Measurements from ENCODE around the gene SLC28A1. TPM values are rescaled to one million over a fixed set of nuclear protein-coding genes. Genes with fewer than 3 reads are reported as not detected.

The SLC28A1 gene
- polyA plus RNA-seq, 1 donor (not counting 4 experiments of a cell fraction or from before 2014, with no cell fraction given) = not detected

DNA sequence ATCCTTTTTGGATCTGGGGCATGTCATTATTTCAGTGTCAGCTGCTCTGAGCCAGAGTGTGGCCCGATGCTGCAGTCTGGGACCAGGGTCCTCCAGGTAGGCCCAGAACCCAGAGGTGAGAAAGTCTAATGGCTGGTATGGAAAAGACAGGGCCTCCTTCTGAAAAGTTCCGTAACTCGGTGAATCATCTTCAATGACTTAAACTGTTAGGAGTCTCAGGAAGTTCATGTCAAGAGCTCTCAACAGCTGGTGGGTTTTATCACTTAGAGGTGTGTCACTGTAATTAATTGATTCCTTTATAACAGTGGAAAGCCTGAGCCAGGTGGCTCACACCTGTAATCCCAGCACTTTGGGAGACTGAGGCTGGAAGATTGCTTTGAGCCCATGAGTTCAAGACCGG, 68.7 kb downstream of the SLC28A1 start:
- Histone ChIP-seq H3K27me3 (ENCODE audit: control insufficient read depth, extremely low read depth, insufficient read depth, low read length) (no peaks in the 10 kb centered on the region), H3K4me3 (ENCODE audit: control insufficient read depth in 2 of 3, extremely low read depth in 1 of 3, insufficient read depth in 2 of 3, low read depth in 1 of 3, low read length in 3 of 3) (no peak overlapping the region), H3K4me2 (ENCODE audit: control insufficient read depth, extremely low read depth, insufficient read depth, low read depth, low read length) (no peak overlapping the region), H3K27ac (ENCODE audit: control insufficient read depth, insufficient read depth, low read length) (no peak overlapping the region), H3K36me3 (ENCODE audit: control insufficient read depth in 2 of 2, extremely low read depth in 1 of 2, insufficient read depth in 2 of 2, low read length in 2 of 2) (no peaks in the 10 kb centered on the region), H3K9me1 (ENCODE audit: control insufficient read depth, extremely low read depth, insufficient read depth, low read length) (no peaks in the 10 kb centered on the region), H3K9me3 (ENCODE audit: control insufficient read depth, low read depth, low read length) (no peaks in the 10 kb centered on the region), H4K20me1 (ENCODE audit: control insufficient read depth, extremely low read depth, insufficient read depth, low read length) (no peaks in the 10 kb centered on the region), H3K79me2 (ENCODE audit: control insufficient read depth, insufficient read depth, low read length) (no peaks in the 10 kb centered on the region), H3K4me1 (ENCODE audit: control insufficient read depth, extremely low read depth, insufficient read depth, low read length) (peaks cover 7% of the 10 kb centered on the region), H2AFZ (ENCODE audit: control insufficient read depth, low read length) (no peak overlapping the region), H3K9ac (ENCODE audit: control insufficient read depth, extremely low read depth, insufficient read depth, low read length) (no peak overlapping the region)
- DNase-seq (ENCODE audit: low read depth, low spot score) (no peak), FAIRE-seq (no peak)
- TF ChIP-seq, protein P1, sequence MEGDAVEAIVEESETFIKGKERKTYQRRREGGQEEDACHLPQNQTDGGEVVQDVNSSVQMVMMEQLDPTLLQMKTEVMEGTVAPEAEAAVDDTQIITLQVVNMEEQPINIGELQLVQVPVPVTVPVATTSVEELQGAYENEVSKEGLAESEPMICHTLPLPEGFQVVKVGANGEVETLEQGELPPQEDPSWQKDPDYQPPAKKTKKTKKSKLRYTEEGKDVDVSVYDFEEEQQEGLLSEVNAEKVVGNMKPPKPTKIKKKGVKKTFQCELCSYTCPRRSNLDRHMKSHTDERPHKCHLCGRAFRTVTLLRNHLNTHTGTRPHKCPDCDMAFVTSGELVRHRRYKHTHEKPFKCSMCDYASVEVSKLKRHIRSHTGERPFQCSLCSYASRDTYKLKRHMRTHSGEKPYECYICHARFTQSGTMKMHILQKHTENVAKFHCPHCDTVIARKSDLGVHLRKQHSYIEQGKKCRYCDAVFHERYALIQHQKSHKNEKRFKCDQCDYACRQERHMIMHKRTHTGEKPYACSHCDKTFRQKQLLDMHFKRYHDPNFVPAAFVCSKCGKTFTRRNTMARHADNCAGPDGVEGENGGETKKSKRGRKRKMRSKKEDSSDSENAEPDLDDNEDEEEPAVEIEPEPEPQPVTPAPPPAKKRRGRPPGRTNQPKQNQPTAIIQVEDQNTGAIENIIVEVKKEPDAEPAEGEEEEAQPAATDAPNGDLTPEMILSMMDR (optimal IDR thresholded peaks at IDR 0.05 in 1 of 3, IDR thresholded peaks at IDR 0.05 in 1 of 3, conservative IDR thresholded peaks at IDR 0.05 in 1 of 3; ENCODE audit: extremely low read depth in 1 of 3, insufficient read depth in 2 of 3, low read length in 3 of 3) = no peak
- no peak for TF ChIP-seq EZH2 (IDR thresholded peaks at IDR 0.05; ENCODE audit: low read length)
- dilution Hi-C loops (cut with MboI; ENCODE audit: extremely low pct_ligation_motif_present, low sequenced_read_pairs) = no loop called here

DNA sequence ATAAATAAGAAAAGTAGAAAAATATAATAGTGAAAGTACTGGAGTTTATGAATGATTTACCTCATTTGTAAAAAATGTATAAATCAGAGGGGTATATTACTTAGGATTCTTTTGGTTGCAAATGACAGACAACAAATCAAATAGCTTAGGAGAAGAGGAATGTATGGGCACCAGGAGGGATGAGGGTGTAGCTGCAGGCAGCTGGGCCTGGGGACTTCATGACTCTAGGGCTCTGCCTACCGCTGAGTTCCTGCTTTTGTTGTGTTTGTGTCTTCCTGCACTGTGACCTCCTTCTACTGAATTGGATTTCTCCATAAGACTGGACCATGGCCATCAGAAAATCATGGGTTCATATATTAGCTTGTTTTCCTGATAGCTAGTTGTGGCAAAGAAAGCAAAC, 69.3 kb downstream of the SLC28A1 start:
- Histone ChIP-seq H4K20me1 (ENCODE audit: control insufficient read depth, extremely low read depth, insufficient read depth, low read length) (no peaks in the 10 kb centered on the region), H3K27ac (ENCODE audit: control insufficient read depth, insufficient read depth, low read length) (no peak overlapping the region), H3K9me3 (ENCODE audit: control insufficient read depth, low read depth, low read length) (no peaks in the 10 kb centered on the region), H3K36me3 (ENCODE audit: control insufficient read depth in 2 of 2, extremely low read depth in 1 of 2, insufficient read depth in 2 of 2, low read length in 2 of 2) (no peaks in the 10 kb centered on the region), H3K9ac (ENCODE audit: control insufficient read depth, extremely low read depth, insufficient read depth, low read length) (no peak overlapping the region), H3K4me2 (ENCODE audit: control insufficient read depth, extremely low read depth, insufficient read depth, low read depth, low read length) (no peak overlapping the region), H2AFZ (ENCODE audit: control insufficient read depth, low read length) (no peak overlapping the region), H3K4me1 (ENCODE audit: control insufficient read depth, extremely low read depth, insufficient read depth, low read length) (peaks cover 3% of the 10 kb centered on the region), H3K9me1 (ENCODE audit: control insufficient read depth, extremely low read depth, insufficient read depth, low read length) (no peaks in the 10 kb centered on the region), H3K79me2 (ENCODE audit: control insufficient read depth, insufficient read depth, low read length) (no peaks in the 10 kb centered on the region), H3K27me3 (ENCODE audit: control insufficient read depth, extremely low read depth, insufficient read depth, low read length) (no peaks in the 10 kb centered on the region), H3K4me3 (ENCODE audit: control insufficient read depth in 2 of 3, extremely low read depth in 1 of 3, insufficient read depth in 2 of 3, low read depth in 1 of 3, low read length in 3 of 3) (no peak overlapping the region)
- DNase-seq (ENCODE audit: low read depth, low spot score) (no peak), FAIRE-seq (no peak)
- dilution Hi-C loops (cut with MboI; ENCODE audit: extremely low pct_ligation_motif_present, low sequenced_read_pairs) = no loop called here
- TF ChIP-seq, protein P1 (optimal IDR thresholded peaks at IDR 0.05 in 1 of 3, IDR thresholded peaks at IDR 0.05 in 1 of 3, conservative IDR thresholded peaks at IDR 0.05 in 1 of 3; ENCODE audit: extremely low read depth in 1 of 3, insufficient read depth in 2 of 3, low read length in 3 of 3) = no peak

Measured in keratinocyte (primary cell).